GM12864 (cell line): ENCODE data around the gene TLCD4.
"Not testable (repeated sequence)": the region's sequence is repeated elsewhere in the genome, so short reads cannot be mapped to it uniquely, and the experiment has no call there.

Experiments
- DNase-seq: peaks from one replicate; pipeline ENCODE4 v3.0.0-alpha.2; 2011; ENCODE audit warnings: low read depth
- H3K4me3 ChIP-seq: 2 replicates; pipeline ENCODE4 v1.5.1; 2011; ENCODE audit warnings: mild to moderate bottlenecking, low read depth, low read length, control low read depth
- CTCF ChIP-seq: IDR thresholded peaks from 2 replicates; pipeline ENCODE4 v1.5.1; 2011; ENCODE audit warnings: low read depth, mild to moderate bottlenecking, moderate library complexity, low read length, control low read depth, inconsistent platforms; ENCODE audit errors: missing control alignments

Gene TLCD4

GRCh38 chr1:95085376-95085775 lies 31.8 kb upstream of the TLCD4 start:
- no peak for DNase-seq
- no peak for TF ChIP-seq CTCF
- H3K4me3 ChIP-seq: no peak overlapping the region

- no peak for TF ChIP-seq CTCF
- no peak for DNase-seq
- no peak overlapping the region for H3K4me3 ChIP-seq
Measured at GRCh38 chr1:95086949-95087533, 30.1 kb upstream of the TLCD4 start.

- no peak for TF ChIP-seq CTCF
- no peak for DNase-seq
- H3K4me3 ChIP-seq: no peak overlapping the region
Measured at GRCh38 chr1:95088303-95088702, 28.9 kb upstream of the TLCD4 start.

- TF ChIP-seq CTCF: no peak
- no peak for DNase-seq
- no peak overlapping the region for H3K4me3 ChIP-seq
Measured at GRCh38 chr1:95089650-95090287, 27.4 kb upstream of the TLCD4 start.

- DNase-seq, H3K4me3 ChIP-seq: not testable (repeated sequence)
Measured at GRCh38 chr1:95091290-95091689, 25.9 kb upstream of the TLCD4 start.

GRCh38 chr1:95092891-95093290 lies 24.3 kb upstream of the TLCD4 start:
- DNase-seq, H3K4me3 ChIP-seq: not testable (repeated sequence)

- DNase-seq: no peak
- no peak for TF ChIP-seq CTCF
Measured at GRCh38 chr1:95093296-95093695, 23.9 kb upstream of the TLCD4 start.

GRCh38 chr1:95094923-95095322 lies 22.2 kb upstream of the TLCD4 start:
- DNase-seq: no peak
- no peak for TF ChIP-seq CTCF
- H3K4me3 ChIP-seq: no peak overlapping the region

More at GRCh38 chr1:95093296-95093695, 23.9 kb upstream of the TLCD4 start:
- H3K4me3 ChIP-seq: no peak overlapping the region
